K562 (cell line): Measurements from ENCODE around the gene SMIM35. TPM values are rescaled to one million over a fixed set of nuclear protein-coding genes. Genes with fewer than 3 reads are reported as not detected.

Experiments used
- ARID1B ChIP-seq: fragments of 450-650 bp; IDR thresholded peaks from 2 replicates; pipeline ENCODE4 v1.6.1; 2016; ENCODE audit warnings: antibody characterized with exemption, mild to moderate bottlenecking, inconsistent platforms
- ARID3A ChIP-seq: IDR thresholded peaks from 2 replicates; pipeline ENCODE4 v1.6.1; 2012; ENCODE audit warnings: low read depth, low read length, improper control_type of control experiment, borderline replicate concordance
- DNMT1 ChIP-seq: fragments of 450-650 bp; IDR thresholded peaks from 2 replicates; pipeline ENCODE4 v1.6.1; 2016; ENCODE audit warnings: antibody characterized with exemption, mild to moderate bottlenecking
- GATA2 ChIP-seq: sonication (generic); formaldehyde crosslinking; IDR thresholded peaks from 2 replicates; pipeline ENCODE4 v1.4.0; 2020; ENCODE audit warnings: mild to moderate bottlenecking, missing genetic modification reagents
- LEF1 ChIP-seq: fragments of 450-650 bp; IDR thresholded peaks from 2 replicates; pipeline ENCODE4 v1.6.1; 2016; ENCODE audit warnings: mild to moderate bottlenecking
- MGA ChIP-seq: fragments of 450-650 bp; IDR thresholded peaks from 2 replicates; pipeline ENCODE4 v1.6.1; 2016; ENCODE audit warnings: mild to moderate bottlenecking, moderate library complexity
- NONO ChIP-seq, 2 experiments: fragments of 200-400 bp in 1 of 2; fragments of 450-650 bp in 1 of 2; formaldehyde crosslinking in 1 of 2; IDR thresholded peaks; 2 replicates each; pipeline ENCODE4 v1.6.1; 2017; ENCODE audit warnings: low read depth in 2 of 2, mild to moderate bottlenecking in 2 of 2, moderate library complexity in 2 of 2, low read length in 1 of 2
- RBM15 ChIP-seq: fragments of 200-400 bp; formaldehyde crosslinking; IDR thresholded peaks from 2 replicates; pipeline ENCODE4 v1.6.1; 2018; ENCODE audit warnings: mild to moderate bottlenecking, low read length, moderate library complexity; ENCODE audit not compliant: insufficient read depth
- TCF3 ChIP-seq: sonication (generic); formaldehyde crosslinking; IDR thresholded peaks from 2 replicates; pipeline ENCODE4 v1.4.0; 2020; ENCODE audit warnings: mild to moderate bottlenecking, missing genetic modification reagents
- TSC22D4 ChIP-seq: fragments of 450-650 bp; IDR thresholded peaks from 2 replicates; pipeline ENCODE4 v1.6.1; 2016; ENCODE audit warnings: missing genetic modification characterization, missing biosample characterization, control low read depth
- ZNF140 ChIP-seq: fragments of 250-450 bp; sonication (Bioruptor Pico); IDR thresholded peaks from 2 replicates; pipeline ENCODE4 v1.8.0; 2021; ENCODE audit warnings: moderate library complexity, mild to moderate bottlenecking, inconsistent platforms
- ZNF143 ChIP-seq: sonication (generic); formaldehyde crosslinking; IDR thresholded peaks from 2 replicates; pipeline ENCODE4 v1.9.0; 2022; ENCODE audit warnings: mild to moderate bottlenecking, missing genetic modification reagents
- polyA plus RNA-seq, 8 experiments: library from polyadenylated mRNA; depleted of rRNA in 4 of 8; stranded (reverse) in 5 of 8; unstranded in 3 of 8; fragments of >200 nt; fragmentation: Nextera tagmentation in 2 of 8; fragmentation: Illumina TruSeq in 1 of 8; extraction: Ambion mirVana in 2 of 8; extraction: Trizol in 1 of 8; gene quantifications; 2 replicates each; pipeline versions ENCODE4 v1.2.1 to v1.2.3, GENCODE V29; 2011 to 2014; ENCODE audit warnings: inconsistent platforms in 1 of 8, missing spikeins in 1 of 8
- total RNA-seq, 7 experiments: library from RNA; depleted of rRNA in 6 of 7; stranded (reverse); fragments of >200 nt in 6 of 7; fragmentation: Illumina TruSeq in 2 of 7; extraction: Trizol in 2 of 7; gene quantifications; 2 replicates each; pipeline versions ENCODE4 v1.2.1 to v1.2.3, GENCODE V29; 2011 to 2021; ENCODE audit warnings: low replicate concordance in 1 of 7
- TF ChIP-seq, protein P1 (sequence below): IDR thresholded peaks from 3 replicates; pipeline ENCODE4 v1.6.1; 2011; ENCODE audit warnings: borderline replicate concordance, mild to moderate bottlenecking; ENCODE audit not compliant: insufficient read length, insufficient read depth

The SMIM35 gene
- total and polyA plus RNA-seq, 9 of the 15 experiments (the other 6 are each of a cell fraction or from before 2014, with no cell fraction given) = 0.03 TPM; not detected in 7

DNA sequence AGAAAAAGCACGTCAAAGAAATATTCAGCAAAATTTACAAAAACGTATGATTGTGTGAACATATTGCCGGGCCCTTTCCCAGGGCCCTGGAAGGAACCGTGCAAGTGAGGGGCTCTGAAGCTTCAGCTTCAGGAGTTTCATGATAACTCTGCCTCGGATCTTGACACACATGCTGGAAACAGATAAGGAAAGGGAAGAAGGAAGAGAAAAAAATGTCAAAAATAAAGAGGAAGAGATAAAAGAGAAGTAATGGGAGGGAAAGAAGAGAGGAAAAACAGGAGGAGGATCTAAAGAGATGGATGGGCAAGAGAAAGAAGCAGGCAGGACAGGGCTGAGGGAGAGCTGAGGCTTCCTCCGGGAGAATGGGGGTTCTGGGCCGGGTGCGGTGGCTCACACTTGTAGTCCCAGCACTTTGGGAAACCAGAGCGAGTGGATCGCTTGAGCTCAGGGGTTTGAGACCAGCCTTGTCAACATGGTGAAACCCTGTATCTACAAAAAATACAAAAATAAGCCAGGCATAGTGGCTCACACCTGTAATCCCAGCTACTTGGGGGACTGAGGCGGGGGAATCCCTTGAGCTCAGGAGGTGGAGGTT, 12.6 kb downstream of the SMIM35 start (continued):
- 0 out of 2 replicates have a peak, but pooled peaks have one; percentile 23 for TF ChIP-seq LEF1
- no peak for TF ChIP-seq RBM15
- TF ChIP-seq DNMT1 = no peak
- TF ChIP-seq TSC22D4 (tag) = no peak
- no peak for TF ChIP-seq ZNF140 (CRISPR knock-in tag)
- TF ChIP-seq ARID1B = peak; percentile 88
- TF ChIP-seq TCF3 (CRISPR knock-in tag) = peak; percentile 59
- TF ChIP-seq GATA2 (CRISPR knock-in tag) = no peak
- TF ChIP-seq, protein P1, sequence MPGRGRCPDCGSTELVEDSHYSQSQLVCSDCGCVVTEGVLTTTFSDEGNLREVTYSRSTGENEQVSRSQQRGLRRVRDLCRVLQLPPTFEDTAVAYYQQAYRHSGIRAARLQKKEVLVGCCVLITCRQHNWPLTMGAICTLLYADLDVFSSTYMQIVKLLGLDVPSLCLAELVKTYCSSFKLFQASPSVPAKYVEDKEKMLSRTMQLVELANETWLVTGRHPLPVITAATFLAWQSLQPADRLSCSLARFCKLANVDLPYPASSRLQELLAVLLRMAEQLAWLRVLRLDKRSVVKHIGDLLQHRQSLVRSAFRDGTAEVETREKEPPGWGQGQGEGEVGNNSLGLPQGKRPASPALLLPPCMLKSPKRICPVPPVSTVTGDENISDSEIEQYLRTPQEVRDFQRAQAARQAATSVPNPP = no peak
- TF ChIP-seq ARID3A = no peak
- no peak for TF ChIP-seq ZNF143 (CRISPR knock-in tag)
- TF ChIP-seq MGA = no peak
- no peak for TF ChIP-seq NONO (IDR thresholded peaks at IDR 0.05; ENCODE audit: low read depth in 2 of 2, low read length in 1 of 2)
